ENCODE measurements around the gene NEB.
"Not testable (repeated sequence)": the region's sequence is repeated elsewhere in the genome, so short reads cannot be mapped to it uniquely, and the experiment has no call there.

NEB gene

GRCh38 chr2:151707857-151708256 lies 26.4 kb downstream of the NEB start:
- Histone ChIP-seq H3K27me3 (replicated peaks; ENCODE audit: insufficient read depth, low read length) (no peaks in the 10 kb centered on the region), H3K4me3 (ENCODE audit: low read length) (no peak overlapping the region), H3K27ac (ENCODE audit: low read length) (no peak overlapping the region), H3K4me2 (ENCODE audit: low read depth, low read length) (no peak overlapping the region), H3K9me2 (replicated peaks; ENCODE audit: insufficient read depth, low read length) (no peaks in the 10 kb centered on the region), H3K9me3 (replicated peaks; ENCODE audit: insufficient read depth, low read length) (no peaks in the 10 kb centered on the region), H4K20me1 (ENCODE audit: insufficient read depth, low read length) (no peaks in the 10 kb centered on the region), H3K36me3 (replicated peaks; ENCODE audit: insufficient read depth, low read length) (no peaks in the 10 kb centered on the region), H3K9ac (ENCODE audit: low read length) (no peak overlapping the region), H3F3A (ENCODE audit: insufficient read depth, low read length) (no peaks in the 10 kb centered on the region), H2AFZ (ENCODE audit: low read length) (no peak overlapping the region), H3K79me2 (ENCODE audit: low read length) (no peaks in the 10 kb centered on the region), H3K4me1 (ENCODE audit: low read length) (no peaks in the 10 kb centered on the region)
- TF ChIP-seq CTCF (IDR thresholded peaks at IDR 0.05; ENCODE audit: low read length) (no peak), EZH2 (optimal IDR thresholded peaks at IDR 0.05; ENCODE audit: low read depth, low read length) (no peak), EZH2phosphoT487 (IDR thresholded peaks at IDR 0.05; ENCODE audit: low read length) (no peak)
- no peak for DNase-seq

- H3K4me3 ChIP-seq (ENCODE audit: low read length); H3K27ac ChIP-seq (ENCODE audit: low read length); H3K9ac ChIP-seq (ENCODE audit: low read length): not testable (repeated sequence)
These were observed 29.8 kb downstream of the NEB start for GRCh38 chr2:151704480-151704961.

GRCh38 chr2:151698134-151698533 lies 36.1 kb downstream of the NEB start:
- not testable (repeated sequence) for H3K27ac ChIP-seq (ENCODE audit: low read length); H3K4me2 ChIP-seq (ENCODE audit: low read depth, low read length); H3K36me3 ChIP-seq (replicated peaks; ENCODE audit: insufficient read depth, low read length); H3K9ac ChIP-seq (ENCODE audit: low read length); H3K79me2 ChIP-seq (ENCODE audit: low read length); H3K27me3 ChIP-seq (replicated peaks; ENCODE audit: insufficient read depth, low read length); H3F3A ChIP-seq (ENCODE audit: insufficient read depth, low read length); H4K20me1 ChIP-seq (ENCODE audit: insufficient read depth, low read length); H3K4me1 ChIP-seq (ENCODE audit: low read length); H3K9me3 ChIP-seq (replicated peaks; ENCODE audit: insufficient read depth, low read length); DNase-seq; H3K4me3 ChIP-seq (ENCODE audit: low read length); H2AFZ ChIP-seq (ENCODE audit: low read length); H3K9me2 ChIP-seq (replicated peaks; ENCODE audit: insufficient read depth, low read length)

More at GRCh38 chr2:151704480-151704961, 29.8 kb downstream of the NEB start:
- not testable (repeated sequence) for H3K9me2 ChIP-seq (replicated peaks; ENCODE audit: insufficient read depth, low read length); H3K27me3 ChIP-seq (replicated peaks; ENCODE audit: insufficient read depth, low read length); H3F3A ChIP-seq (ENCODE audit: insufficient read depth, low read length); H3K9me3 ChIP-seq (replicated peaks; ENCODE audit: insufficient read depth, low read length); H3K4me1 ChIP-seq (ENCODE audit: low read length); H3K4me2 ChIP-seq (ENCODE audit: low read depth, low read length); H3K79me2 ChIP-seq (ENCODE audit: low read length); H4K20me1 ChIP-seq (ENCODE audit: insufficient read depth, low read length); H3K36me3 ChIP-seq (replicated peaks; ENCODE audit: insufficient read depth, low read length); H2AFZ ChIP-seq (ENCODE audit: low read length); DNase-seq

GRCh38 chr2:151695778-151696177 lies 38.5 kb downstream of the NEB start:
- H3K27ac ChIP-seq (ENCODE audit: low read length), result no peak overlapping the region
- no peak overlapping the region for H3K4me3 ChIP-seq (ENCODE audit: low read length)

More at GRCh38 chr2:151695778-151696177, 38.5 kb downstream of the NEB start:
- no peaks in the 10 kb centered on the region for H3K27me3 ChIP-seq (replicated peaks; ENCODE audit: insufficient read depth, low read length)
- H3K79me2 ChIP-seq (ENCODE audit: low read length), result no peaks in the 10 kb centered on the region
- TF ChIP-seq EZH2phosphoT487 (IDR thresholded peaks at IDR 0.05; ENCODE audit: low read length) (no peak), CTCF (IDR thresholded peaks at IDR 0.05; ENCODE audit: low read length) (no peak), EZH2 (optimal IDR thresholded peaks at IDR 0.05; ENCODE audit: low read depth, low read length) (no peak)
- no peaks in the 10 kb centered on the region for H3K9me3 ChIP-seq (replicated peaks; ENCODE audit: insufficient read depth, low read length)
- H3K4me1 ChIP-seq (ENCODE audit: low read length), result no peaks in the 10 kb centered on the region
- no peak overlapping the region for H2AFZ ChIP-seq (ENCODE audit: low read length)
- no peaks in the 10 kb centered on the region for H3K9me2 ChIP-seq (replicated peaks; ENCODE audit: insufficient read depth, low read length)
- DNase-seq, result no peak
- no peak overlapping the region for H3K9ac ChIP-seq (ENCODE audit: low read length)
- H4K20me1 ChIP-seq (ENCODE audit: insufficient read depth, low read length), result no peaks in the 10 kb centered on the region
- H3K36me3 ChIP-seq (replicated peaks; ENCODE audit: insufficient read depth, low read length), result no peaks in the 10 kb centered on the region
- no peaks in the 10 kb centered on the region for H3F3A ChIP-seq (ENCODE audit: insufficient read depth, low read length)
- no peak overlapping the region for H3K4me2 ChIP-seq (ENCODE audit: low read depth, low read length)

Measured in MM.1S (cell line).